GM12801 (cell line): ENCODE measurements around the gene TBX20.

Source experiments
- TF ChIP-seq, protein P1 (sequence below): IDR thresholded peaks from one replicate; pipeline ENCODE4 v1.5.1; 2011; ENCODE audit warnings: control low read depth; ENCODE audit not compliant: insufficient read length; ENCODE audit errors: extremely low read depth

The TBX20 gene

DNA sequence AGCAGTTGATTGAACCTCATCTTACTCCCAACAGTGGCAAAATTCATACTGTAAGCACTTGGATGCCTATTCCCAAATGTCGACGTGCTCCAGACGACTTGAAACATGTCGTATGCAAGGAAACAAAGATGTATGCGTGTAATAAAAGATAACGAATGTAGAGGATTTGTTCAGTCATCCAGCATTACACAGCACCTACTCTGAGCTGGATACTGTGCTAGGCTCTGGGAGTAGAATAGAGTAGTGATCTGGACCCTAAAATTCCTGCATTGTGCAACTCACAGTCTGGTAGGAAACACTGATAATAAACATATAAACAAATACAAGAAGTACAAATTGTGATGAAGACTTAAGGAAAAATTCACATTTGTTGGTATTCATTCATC is 5.6 kb upstream of the TBX20 start:
- TF ChIP-seq, protein P1, sequence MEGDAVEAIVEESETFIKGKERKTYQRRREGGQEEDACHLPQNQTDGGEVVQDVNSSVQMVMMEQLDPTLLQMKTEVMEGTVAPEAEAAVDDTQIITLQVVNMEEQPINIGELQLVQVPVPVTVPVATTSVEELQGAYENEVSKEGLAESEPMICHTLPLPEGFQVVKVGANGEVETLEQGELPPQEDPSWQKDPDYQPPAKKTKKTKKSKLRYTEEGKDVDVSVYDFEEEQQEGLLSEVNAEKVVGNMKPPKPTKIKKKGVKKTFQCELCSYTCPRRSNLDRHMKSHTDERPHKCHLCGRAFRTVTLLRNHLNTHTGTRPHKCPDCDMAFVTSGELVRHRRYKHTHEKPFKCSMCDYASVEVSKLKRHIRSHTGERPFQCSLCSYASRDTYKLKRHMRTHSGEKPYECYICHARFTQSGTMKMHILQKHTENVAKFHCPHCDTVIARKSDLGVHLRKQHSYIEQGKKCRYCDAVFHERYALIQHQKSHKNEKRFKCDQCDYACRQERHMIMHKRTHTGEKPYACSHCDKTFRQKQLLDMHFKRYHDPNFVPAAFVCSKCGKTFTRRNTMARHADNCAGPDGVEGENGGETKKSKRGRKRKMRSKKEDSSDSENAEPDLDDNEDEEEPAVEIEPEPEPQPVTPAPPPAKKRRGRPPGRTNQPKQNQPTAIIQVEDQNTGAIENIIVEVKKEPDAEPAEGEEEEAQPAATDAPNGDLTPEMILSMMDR: no peak

DNA sequence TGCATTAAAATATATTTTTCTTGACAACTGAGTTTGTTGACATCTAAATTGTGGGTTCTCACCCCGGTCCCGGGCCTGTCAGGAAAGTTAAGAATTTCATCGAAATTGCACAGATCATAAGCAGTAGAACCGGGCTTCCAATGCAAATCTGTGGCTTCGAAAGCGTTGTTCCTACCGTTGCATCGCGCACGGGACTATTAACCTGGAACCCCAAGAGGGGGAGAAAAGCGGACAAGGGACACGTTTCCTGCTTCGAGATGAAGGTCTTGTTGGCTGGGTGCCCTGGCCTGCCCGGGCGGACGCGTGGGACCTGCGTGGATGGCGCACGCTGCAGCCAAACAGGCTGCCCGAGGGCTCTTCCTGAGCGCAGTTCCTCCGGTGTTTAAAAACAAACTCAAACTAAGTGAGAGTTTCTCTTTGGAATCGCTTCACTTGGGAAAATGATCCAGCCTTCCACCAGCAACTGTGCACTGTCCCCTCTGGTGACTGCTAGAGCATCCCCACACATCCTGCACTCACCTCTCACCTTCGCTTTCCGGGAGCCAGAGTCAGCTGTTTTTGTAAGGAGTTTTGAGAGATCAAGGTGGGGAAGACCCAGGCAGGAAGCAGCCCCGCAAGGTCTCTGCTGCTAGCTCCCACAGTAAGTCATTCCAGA is 5.1 kb upstream of the TBX20 start:
- TF ChIP-seq, protein P1: no peak

DNA sequence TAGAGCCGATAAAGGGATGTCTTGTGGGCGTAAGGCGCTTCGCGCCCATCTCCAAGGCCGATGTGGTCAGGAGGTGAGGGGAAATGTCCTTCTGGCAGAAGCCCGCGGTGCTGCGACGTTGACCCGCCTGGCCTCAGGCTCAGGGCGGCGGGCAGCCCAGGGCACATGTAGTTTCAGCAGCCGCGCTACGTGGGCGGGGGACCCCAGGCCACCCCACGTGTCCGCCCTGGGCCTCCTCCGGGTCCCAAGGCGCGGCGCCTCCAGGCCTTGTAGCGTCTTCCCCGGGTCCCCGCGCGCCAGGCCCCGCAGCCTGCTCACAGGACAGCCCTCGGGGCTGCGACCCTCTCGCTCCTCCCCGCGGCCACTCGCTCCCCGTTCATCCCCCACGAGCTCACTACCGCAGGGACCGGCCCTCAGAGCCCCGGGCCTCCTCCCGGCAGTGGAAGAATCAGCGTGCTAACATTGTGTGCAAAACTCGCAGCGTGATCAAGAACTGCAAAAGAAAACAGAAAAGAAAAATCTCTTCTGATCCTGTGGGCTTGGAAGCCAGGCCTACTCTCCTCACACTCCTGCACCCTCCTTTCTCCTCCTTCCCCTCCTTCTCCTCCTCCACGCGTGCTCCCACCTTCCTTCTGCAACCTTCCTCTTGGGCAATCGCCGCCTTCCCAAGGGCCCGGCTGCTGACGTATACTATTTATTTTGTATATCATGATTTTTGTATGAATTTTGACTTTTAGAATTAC is 4.4 kb upstream of the TBX20 start:
- TF ChIP-seq, protein P1: no peak

DNA sequence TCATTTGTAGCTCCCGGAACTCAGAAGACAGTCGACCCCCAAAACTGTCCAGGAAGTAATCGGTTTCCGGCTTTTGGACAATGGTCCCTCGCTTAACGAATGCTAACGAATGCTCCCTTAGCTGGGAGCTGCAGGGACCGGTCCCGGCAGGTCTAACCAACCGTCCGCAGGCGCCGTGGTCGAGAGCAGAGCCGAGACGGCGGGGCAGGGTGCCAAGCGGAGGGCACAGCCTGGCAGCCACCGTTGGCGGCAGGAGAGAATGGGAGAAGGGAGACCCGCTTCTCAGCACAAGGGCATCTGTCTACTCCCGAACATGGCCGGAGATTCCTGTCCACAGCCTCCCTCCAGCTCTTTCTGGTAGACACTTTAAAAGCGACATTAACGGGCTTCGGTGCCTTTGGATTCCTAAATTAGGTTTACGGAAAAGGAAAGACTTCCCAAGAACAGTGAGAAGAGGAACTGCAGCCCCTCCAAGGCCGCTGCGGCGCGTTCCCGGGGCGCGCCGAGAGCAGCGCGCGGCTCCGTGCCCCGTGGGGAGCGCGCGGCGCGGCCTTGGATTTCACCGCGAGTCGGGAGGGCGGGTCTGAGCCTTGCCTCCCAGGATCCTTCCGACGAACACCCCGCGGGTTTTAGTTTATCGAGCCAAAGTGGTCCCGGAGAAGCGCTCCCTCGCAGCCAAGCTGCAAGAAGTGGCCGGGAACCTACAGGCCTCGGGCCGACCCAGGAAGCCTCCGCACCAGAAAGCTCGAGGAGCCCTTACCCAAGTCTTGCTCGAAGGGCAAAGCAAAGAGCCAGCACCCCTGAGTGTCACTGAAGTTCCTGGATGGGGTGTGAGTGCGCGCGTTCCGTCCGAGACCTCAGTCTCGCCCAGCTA is 3.6 kb upstream of the TBX20 start:
- TF ChIP-seq, protein P1: no peak

DNA sequence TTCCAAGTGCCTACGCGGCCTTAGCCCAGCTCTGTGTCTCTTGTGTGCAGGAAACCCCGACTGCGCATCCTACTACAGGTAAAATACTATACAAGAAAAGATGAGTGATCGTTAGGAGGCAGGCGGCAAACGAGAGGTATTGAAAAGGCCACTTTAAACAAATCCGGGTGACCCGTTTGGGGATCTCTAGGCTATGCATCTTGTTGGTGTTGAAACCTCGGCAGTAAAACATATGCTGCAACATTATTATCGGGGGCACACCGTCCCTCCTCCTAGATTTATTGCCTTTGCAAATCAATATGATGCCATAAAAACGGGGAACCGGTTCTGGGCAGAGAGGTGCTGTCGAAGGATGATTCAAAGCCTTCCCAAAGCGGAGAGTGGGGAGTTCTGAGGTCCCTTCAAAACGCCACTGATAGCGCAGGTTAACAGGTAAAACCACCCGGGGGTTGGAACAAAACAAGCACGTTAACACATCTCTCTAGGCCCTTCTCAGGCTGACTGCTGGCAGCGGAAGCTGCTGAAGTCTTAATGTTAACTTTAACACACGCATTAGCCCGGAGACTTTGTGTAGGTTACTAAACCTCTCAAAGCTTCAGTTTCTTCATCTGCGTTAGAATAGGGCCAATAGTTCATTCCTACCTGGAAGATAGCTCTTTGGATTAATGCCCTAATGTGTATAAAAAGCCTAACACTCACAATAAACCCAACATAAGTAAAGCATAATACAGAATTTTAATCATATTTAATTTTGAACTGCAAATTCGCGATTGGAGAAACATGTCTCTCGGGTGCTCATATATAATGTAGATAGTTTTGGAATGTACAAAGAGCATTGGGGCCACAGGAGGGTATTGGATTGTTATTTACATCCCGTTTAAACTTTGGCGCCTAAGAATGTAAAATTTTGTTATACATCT is 2.6 kb upstream of the TBX20 start:
- TF ChIP-seq, protein P1: no peak

DNA sequence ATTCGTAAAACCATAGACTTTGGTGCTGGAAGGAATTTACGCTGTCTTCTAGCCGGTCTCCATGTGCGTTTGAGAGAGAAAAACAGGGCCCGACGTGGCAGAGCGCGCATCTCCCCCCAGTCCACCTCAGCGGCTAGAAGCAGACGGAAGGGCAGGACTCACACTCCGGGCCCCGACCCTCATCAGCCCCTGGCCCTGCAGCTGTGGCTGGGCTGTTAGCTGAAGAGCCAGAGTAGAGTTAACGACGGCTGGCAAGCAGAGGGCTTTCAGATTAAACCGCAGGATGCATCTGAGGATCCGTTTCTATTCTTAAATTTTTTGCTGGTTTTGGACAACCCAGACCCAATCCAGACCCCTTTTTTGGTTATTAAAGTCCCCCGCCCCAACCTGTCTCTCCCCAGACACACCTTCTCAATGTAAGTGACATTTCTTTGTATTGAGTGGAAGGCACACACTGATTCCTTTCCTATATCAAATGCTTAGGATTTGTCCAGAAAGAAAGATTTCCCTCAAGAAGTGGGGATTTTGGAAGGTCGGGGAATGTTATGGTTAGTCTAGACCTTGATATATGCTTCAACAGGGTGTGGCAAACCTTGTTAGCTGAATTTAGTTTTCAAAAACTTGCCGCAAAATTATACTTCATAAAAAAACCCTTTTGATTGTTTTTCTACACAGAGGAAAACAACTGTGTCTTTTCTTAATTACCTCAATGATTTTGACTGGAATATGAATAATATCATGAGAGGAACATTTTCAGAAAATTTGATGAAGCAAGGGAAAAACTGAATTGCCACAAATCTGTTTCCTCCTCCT is 1.7 kb upstream of the TBX20 start:
- TF ChIP-seq, protein P1: no peak
